NCI-H226 (cell line): Measurements from ENCODE around the gene HEATR1.
A peak's percentile ranks its signal among the peaks of the same experiment; 100 is the strongest.
"Not testable (repeated sequence)": the region's sequence is repeated elsewhere in the genome, so short reads cannot be mapped to it uniquely, and the experiment has no call there.

Experiments used
- DNase-seq: peaks from one replicate; pipeline ENCODE4 v3.0.0-alpha.2; 2015

HEATR1 gene

DNA sequence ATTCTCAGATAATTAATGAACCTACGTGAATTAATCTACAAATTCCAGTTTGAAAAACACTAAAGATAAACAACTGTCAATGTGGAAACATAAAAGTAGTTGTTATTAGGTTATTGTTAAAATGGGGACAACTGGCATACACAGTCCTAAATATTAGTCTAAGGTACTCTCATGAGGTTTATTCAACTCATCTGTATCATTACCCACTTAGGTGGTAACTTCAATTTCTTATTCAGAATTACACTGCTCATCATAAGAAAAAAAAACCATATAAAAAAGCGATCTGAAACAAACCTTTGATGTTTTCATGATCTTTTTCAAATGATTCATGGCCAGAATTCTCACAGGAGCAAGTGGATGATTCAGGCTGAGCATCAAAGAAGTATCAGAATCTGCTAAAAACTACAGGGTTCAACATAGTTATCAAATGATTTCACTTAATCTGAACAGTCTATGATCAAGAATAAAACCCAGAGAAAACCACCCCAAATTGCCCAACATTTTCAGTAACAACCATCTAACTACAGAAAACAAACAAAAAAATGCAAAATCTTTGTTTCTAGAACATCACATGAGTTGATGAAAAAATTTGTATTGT lies 13.7 kb downstream of the HEATR1 start:
- DNase-seq, result no peak

DNA sequence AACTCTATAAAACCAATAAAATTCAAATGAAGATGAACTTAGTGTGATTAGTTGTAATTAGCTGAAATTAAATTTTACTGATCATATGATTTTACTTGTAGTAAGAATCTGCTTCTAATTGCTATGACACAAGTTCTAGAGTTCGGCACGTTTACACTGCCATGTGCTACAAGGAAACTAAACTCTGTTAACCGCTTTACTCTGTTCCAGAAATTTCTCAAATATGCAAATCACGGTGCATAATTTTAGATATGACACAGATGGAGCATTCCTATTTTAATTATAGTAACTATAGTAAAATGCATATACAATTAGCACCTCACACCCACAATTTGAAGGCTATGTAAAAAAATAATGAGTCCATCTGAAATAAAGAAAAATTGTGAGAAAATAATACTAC lies 14.8 kb downstream of the HEATR1 start:
- DNase-seq, result no peak

- no peak for DNase-seq
Observed at GRCh38 chr1:236581528-236581927, 22.8 kb downstream of the HEATR1 start.

DNA sequence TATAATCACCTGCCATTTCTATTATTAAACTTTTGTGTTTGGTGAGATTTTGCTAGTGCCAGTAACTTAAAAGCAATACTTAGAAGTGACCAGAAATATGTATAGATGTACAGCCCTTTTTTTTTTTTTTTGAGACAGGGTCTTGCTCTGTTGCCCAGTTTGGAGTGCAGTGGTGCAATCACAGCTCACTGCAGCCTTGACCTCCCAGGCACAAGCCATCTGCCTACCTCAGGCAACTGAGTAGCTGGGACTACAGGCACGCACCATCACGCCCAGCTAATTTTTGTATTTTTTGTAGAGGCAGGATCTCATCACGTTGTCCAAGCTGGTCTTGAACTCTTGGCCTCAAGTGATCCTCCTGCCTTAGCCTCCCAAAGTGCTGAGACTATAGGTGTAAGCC lies 23.9 kb downstream of the HEATR1 start:
- DNase-seq, result not testable (repeated sequence)

DNA sequence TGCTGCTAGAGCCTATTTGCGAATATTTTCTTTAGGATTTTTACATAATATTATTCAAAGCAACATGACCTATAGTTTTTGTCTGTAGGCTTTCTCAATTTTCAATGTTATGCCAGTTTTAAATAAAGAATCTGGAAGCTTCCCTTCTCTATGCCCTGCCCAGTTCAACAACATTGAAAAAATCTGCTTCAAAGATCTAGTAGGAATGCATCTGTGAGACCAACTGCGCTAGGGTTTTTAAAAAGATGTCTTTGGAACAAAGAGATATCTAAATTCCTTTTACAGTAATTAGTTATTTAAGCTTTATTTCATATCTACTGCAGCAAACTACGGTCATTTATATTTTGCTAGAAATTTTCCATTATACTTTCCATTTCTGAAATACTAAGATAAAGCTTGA lies 25.7 kb downstream of the HEATR1 start:
- no peak for DNase-seq

GRCh38 chr1:236577041-236577440 lies 27.3 kb downstream of the HEATR1 start:
- DNase-seq, result not testable (repeated sequence)

DNA sequence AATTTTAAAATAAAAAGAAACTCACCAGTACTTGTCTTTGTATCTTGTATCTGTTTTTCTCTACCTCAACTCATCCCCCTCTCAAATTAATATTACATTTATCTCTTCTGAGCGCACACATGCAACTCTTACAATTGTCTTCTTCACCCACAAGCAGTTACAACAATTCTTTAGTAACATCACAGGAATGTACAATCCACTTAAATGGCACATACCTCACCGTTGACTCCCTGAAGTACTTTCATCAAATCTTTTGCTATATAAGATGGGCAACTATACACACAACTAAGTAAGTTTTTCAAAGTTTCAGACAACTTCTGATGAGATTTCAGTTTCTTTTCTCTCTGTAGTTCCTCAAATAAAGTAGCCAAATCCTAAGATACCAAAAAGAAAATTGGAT lies 28.3 kb downstream of the HEATR1 start:
- DNase-seq, result no peak

DNA sequence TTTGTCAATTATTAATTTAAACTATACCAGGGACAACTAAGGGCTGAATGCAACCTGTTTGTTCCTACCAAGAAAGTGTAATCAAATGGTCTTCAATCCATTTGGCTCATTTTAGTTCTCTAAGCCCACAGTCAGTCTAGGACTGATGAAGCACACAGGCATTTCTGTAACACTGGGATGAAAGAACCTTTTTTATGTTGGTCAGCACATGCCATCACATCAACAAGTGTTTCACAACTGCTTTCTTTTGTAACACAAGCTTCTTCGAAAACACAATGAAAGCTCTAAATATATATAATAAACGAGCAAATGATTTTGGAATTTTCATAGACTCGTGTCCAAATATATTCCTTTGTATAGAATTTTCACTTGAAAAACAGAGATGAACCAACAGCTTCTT lies 28.8 kb downstream of the HEATR1 start:
- no peak for DNase-seq

GRCh38 chr1:236568285-236568894 lies 35.9 kb downstream of the HEATR1 start:
- DNase-seq, result no peak

GRCh38 chr1:236565530-236565929 lies 38.8 kb downstream of the HEATR1 start:
- no peak for DNase-seq

DNA sequence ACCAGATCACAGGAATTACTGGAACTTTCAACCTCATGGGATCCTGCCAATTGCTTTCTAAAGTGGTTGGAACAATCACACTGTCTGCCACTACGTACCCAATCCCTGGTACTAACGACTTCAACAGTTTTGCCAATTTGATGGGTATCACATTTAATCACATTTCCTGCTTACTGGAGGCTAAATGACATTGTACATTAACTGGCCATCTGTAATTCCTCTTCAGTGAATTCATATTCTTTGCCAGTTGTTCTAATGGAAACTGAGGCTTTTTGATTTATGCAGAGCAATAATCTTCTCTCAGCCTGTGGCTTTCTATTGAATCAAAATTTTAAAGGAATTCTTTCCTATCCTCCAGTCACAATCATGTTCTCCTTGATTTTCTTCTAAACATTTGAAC lies 42.3 kb downstream of the HEATR1 start:
- DNase-seq, result no peak

- DNase-seq, result no peak
Observed at GRCh38 chr1:236560213-236560771, 44.0 kb downstream of the HEATR1 start.

GRCh38 chr1:236558846-236559245 lies 45.5 kb downstream of the HEATR1 start:
- DNase-seq, result no peak

DNA sequence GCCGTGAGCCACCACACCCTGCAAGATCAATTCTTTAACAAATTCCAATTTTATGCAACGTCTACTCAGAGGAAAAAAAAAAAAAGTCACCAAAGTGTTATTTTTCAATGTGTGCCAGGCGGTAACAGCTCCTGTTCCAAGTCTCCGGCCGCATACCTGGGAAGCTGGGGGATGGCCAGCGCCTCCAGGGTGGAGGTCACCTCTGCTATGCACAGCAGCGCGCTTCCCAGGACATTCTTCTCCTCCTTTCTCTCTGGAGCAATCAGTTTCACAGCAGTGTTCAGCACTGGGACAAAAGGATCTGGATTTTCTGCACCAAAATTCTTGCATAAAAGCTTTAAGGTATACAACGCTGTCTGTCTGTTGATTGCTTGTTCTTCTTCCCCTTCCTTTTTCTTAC lies 46.2 kb downstream of the HEATR1 start:
- DNase-seq, result no peak

- DNase-seq, result no peak
Observed at GRCh38 chr1:236556606-236557005, 47.7 kb downstream of the HEATR1 start.

GRCh38 chr1:236553370-236553769 lies 50.9 kb downstream of the HEATR1 start:
- DNase-seq, result no peak

DNA sequence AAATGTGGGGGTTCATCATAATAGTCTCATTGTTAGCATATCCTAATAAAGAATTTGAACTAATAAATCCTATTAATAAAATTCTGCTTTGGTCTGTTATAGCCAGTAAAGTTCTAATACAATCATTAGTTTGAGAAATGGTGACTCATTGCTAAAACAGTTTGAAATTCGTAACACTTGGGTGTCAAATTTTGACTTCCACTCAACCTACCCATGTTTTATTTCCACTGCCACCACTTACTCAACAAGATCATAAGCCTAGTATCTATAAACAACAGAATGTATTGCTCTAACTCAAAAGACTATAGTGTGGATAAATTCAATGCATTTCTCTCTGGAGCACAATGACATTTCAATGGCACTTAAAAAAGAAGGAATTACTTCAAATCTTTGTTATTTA lies 51.4 kb downstream of the HEATR1 start:
- no peak for DNase-seq

GRCh38 chr1:236552096-236552495 lies 52.2 kb downstream of the HEATR1 start:
- DNase-seq, result no peak

GRCh38 chr1:236550961-236551851 lies 53.1 kb downstream of the HEATR1 start:
- no peak for DNase-seq

DNA sequence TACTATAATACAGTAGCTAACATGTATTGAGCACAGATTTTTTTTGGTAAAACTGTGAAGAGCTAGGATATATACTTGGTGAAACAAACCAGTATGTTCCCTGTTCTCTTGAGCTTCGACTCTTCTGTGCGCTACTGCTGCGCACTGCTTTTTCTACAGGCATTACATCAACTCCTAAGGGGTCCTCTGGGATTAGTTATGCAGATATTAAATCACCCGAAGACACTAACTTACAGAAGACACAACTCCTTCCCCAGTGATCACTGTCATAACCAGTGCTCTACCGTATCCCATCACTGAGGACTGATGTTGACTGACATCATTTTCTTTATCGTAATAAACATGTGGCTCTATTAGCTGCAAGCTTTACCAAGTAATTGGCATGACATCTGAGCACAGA lies 55.9 kb downstream of the HEATR1 start:
- no peak for DNase-seq

DNA sequence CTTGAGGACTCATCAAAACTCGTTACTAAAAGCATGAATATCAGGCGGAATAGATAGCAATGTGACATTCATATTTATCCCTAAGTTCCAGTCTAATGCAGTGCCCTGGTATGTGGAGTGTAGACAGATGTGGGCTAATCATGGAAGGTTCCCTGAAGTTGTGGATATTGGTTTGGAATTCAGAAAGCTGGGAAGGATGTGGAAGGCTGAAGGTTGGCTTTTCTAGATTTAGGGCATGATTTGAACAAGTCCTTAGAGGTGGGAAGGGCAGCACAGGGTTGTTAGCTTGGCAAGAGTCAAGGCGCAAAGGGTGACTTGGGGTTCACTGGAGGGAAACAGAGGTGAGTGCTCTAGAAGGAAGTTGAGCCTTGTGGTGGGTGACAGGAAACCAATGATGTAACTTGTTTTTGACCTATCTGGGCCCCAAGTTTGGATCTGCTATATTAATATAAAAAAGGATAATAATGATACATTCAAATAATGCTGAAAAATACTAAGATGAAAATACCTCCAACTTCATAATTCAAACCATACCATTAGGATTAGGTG lies 58.6 kb downstream of the HEATR1 start:
- no peak for DNase-seq

DNA sequence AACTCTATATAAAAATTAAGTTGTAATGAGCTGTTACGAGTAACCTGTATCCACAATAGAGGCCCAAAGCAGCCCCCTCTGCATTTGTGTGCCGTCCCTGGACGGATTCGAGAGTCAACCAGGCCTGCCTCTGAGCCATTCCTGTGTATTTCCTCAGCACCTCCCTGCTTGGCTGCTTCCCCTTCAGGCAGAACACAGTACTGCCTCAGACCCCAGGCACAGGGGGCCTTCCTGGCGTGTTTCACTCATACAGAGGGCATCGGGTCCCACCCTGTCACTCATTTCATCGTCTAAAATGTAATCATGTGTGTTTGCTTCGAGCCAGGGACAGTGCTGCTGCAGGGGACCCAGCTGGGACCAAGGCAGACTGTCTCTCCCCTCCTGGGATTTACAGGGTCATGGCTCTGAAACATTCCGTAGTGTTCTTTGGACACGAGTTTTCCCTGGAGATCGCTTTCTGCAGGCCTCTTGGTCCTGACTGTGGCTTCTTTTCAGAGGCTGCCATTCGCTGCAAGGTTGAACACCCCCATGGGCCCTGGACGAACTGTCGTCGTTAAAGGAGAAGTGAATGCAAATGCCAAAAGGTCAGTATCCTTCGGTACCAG lies 61.1 kb downstream of the HEATR1 start:
- no peak for DNase-seq

DNA sequence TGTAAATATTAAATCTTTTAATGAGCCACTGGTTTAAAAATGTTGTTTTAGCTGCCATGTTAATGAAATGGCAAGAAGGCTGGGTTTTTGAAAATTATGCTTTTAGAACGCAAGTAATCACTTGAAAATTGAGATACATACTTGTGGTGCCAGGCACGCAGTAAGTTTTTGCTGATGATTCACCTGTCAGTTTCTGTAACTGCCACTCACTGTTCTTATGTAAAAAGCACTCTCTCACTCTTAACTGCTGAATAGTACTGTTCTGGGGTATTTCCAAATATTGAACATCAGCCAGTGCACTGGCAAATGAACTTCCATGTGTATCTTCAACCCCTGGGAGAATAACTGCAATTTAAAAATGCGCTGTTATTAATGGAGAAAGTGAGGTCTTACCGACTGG lies 62.6 kb downstream of the HEATR1 start:
- DNase-seq, result peak; percentile 33
